ENCODE results near the gene GNG7. TPM values are rescaled to one million over a fixed set of nuclear protein-coding genes. Genes with fewer than 3 reads are reported as not detected.

The GNG7 gene
- total and polyA plus RNA-seq, 12 donors = 0.83 to 16.5 (median 7.8) TPM

- peaks cover 18 to 43% of the 10 kb centered on the region in 2 donors for H3K4me1 ChIP-seq (replicated peaks in 1 of 2)
- no peaks in the 10 kb centered on the region for H3K36me3 ChIP-seq (replicated peaks in 1 of 2)
- H3K27me3 ChIP-seq = no peaks in the 10 kb centered on the region
- H3K9me3 ChIP-seq (replicated peaks in 1 of 3) = no peaks in the 10 kb centered on the region
- H3K27ac ChIP-seq = no peak overlapping the region
- peak in 4 of 7 donors; percentile 43 to 65 (median 54) for DNase-seq
- intact Hi-C loops (cut with DNase I) = loop anchor here in 1 of 2 donors (10.0 kb wide), 1 partner anchor 54 kb away; no protein-coding TSS in a partner anchor
- WGBS, 4 donors = 41 to 55% (median 43%) methylated on average over 8 to 23 of the region's 23 CpGs
- no peak overlapping the region for H3K4me3 ChIP-seq
- TF ChIP-seq POLR2A (IDR thresholded peaks at IDR 0.05) (no peak), CTCF (IDR thresholded peaks at IDR 0.05) (no peak)
These were observed 211.2 kb downstream of the GNG7 start for GRCh38 chr19:2491130-2491801.

GRCh38 chr19:2490659-2491058 is 211.8 kb downstream of the GNG7 start:
- H3K27ac ChIP-seq = no peak overlapping the region
- 68 to 75% (median 72%) methylated on average over 5 to 7 of the region's 7 CpGs for WGBS, 4 donors
- peaks cover 12 to 37% of the 10 kb centered on the region in 2 donors for H3K4me1 ChIP-seq (replicated peaks in 1 of 2)
- intact Hi-C loops (cut with DNase I) = loop anchor here in 1 of 2 donors (10.0 kb wide), 1 partner anchor 54 kb away; no protein-coding TSS in a partner anchor
- H3K4me3 ChIP-seq = no peak overlapping the region
- no peaks in the 10 kb centered on the region for H3K36me3 ChIP-seq (replicated peaks in 1 of 2)
- no peak for TF ChIP-seq POLR2A (IDR thresholded peaks at IDR 0.05)
- no peak for TF ChIP-seq CTCF (IDR thresholded peaks at IDR 0.05)
- H3K9me3 ChIP-seq (replicated peaks in 1 of 3) = no peaks in the 10 kb centered on the region
- no peak for DNase-seq
- H3K27me3 ChIP-seq = no peaks in the 10 kb centered on the region

- Histone ChIP-seq H3K9me3 (replicated peaks in 1 of 3) (no peaks in the 10 kb centered on the region), H3K27ac (no peak overlapping the region), H3K4me1 (replicated peaks in 1 of 2) (peaks cover 5 to 23% of the 10 kb centered on the region in 2 donors), H3K4me3 (peak overlapping the region in 1 of 4 donors; percentile 53), H3K27me3 (no peaks in the 10 kb centered on the region), H3K36me3 (replicated peaks in 1 of 2) (no peaks in the 10 kb centered on the region)
- WGBS, 4 donors = 2 to 20% (median 11%) methylated on average over 3 to 78 of the region's 78 CpGs
- intact Hi-C loops (cut with DNase I) = no loop called here
- TF ChIP-seq POLR2A (IDR thresholded peaks at IDR 0.05) (no peak), CTCF (IDR thresholded peaks at IDR 0.05) (no peak)
- DNase-seq = peak in 6 of 7 donors; percentile 60 to 80 (median 71)
These were observed 213.4 kb downstream of the GNG7 start for GRCh38 chr19:2488942-2489731.

- no peaks in the 10 kb centered on the region for H3K27me3 ChIP-seq
- peaks cover 5 to 23% of the 10 kb centered on the region in 2 donors for H3K4me1 ChIP-seq (replicated peaks in 1 of 2)
- DNase-seq = no peak
- H3K9me3 ChIP-seq (replicated peaks in 1 of 3) = no peaks in the 10 kb centered on the region
- intact Hi-C loops (cut with DNase I) = no loop called here
- WGBS, 4 donors = 13 to 20% (median 15%) methylated on average over 26 to 32 of the region's 32 CpGs
- no peak for TF ChIP-seq CTCF (IDR thresholded peaks at IDR 0.05)
- TF ChIP-seq POLR2A (IDR thresholded peaks at IDR 0.05) = no peak
- H3K27ac ChIP-seq = no peak overlapping the region
- H3K36me3 ChIP-seq (replicated peaks in 1 of 2) = no peaks in the 10 kb centered on the region
- H3K4me3 ChIP-seq = peak overlapping the region in 1 of 4 donors; percentile 53
These were observed 214.0 kb downstream of the GNG7 start for GRCh38 chr19:2488405-2488941.

All from adrenal gland (tissue), 12 donors.